Measurements from ENCODE around the gene GDPD4.

- TF ChIP-seq CTCF (IDR thresholded peaks at IDR 0.05) (no peak), POLR2A (IDR thresholded peaks at IDR 0.05) (no peak), EP300 (IDR thresholded peaks at IDR 0.05) (no peak)
Observed at GRCh38 chr11:77276271-77276670, 25.2 kb downstream of the GDPD4 start.

Data from stomach (tissue), 4 donors.